AG04450 (cell line): ENCODE measurements around the gene SLC16A3. TPM values are rescaled to one million over a fixed set of nuclear protein-coding genes. Genes with fewer than 3 reads are reported as not detected.

Experiments
- CTCF ChIA-PET: fragments of 300-600, 350-600 bp; formaldehyde crosslinking; extraction: SDS; loops from one replicate; lab custom pipeline; 2022; ENCODE audit warnings: antibody characterized with exemption, inconsistent platforms; lab: Charles Lee
- POLR2A ChIA-PET: fragments of 350-600 bp; formaldehyde crosslinking; extraction: SDS; loops from one replicate; lab custom pipeline; 2021; ENCODE audit warnings: antibody characterized with exemption, inconsistent platforms; lab: Yijun Ruan, JAX
- DNase-seq: peaks from one replicate; pipeline ENCODE4 v3.0.0-alpha.2; 2011; ENCODE audit warnings: low read depth, low spot score
- H3K27ac ChIP-seq: one replicate; pipeline ENCODE4 v1.5.1; 2012; ENCODE audit warnings: low read depth, low read length, control low read depth
- H3K27me3 ChIP-seq: one replicate; pipeline ENCODE4 v1.6.0; 2012; ENCODE audit warnings: low read length; ENCODE audit not compliant: control insufficient read depth, insufficient read depth
- H3K4me3 ChIP-seq: 2 replicates; pipeline ENCODE4 v1.5.1; 2011; ENCODE audit warnings: mild to moderate bottlenecking, low read depth, low read length, control low read depth
- H3K9me3 ChIP-seq: 2 replicates; pipeline ENCODE4 v1.5.1; 2012; ENCODE audit warnings: low read length; ENCODE audit not compliant: control insufficient read depth, insufficient read depth
- CTCF ChIP-seq: IDR thresholded peaks from 2 replicates; pipeline ENCODE4 v1.5.1; 2011; ENCODE audit warnings: low read depth, low read length, control low read depth, inconsistent platforms
- polyA plus RNA-seq: library from polyadenylated mRNA; depleted of rRNA; stranded (reverse); fragments of >200 nt; gene quantifications from 2 replicates; pipeline ENCODE4 v1.2.3, GENCODE V29; 2011

Gene SLC16A3
- polyA plus RNA-seq, 1 experiment, result 61.7 TPM

GRCh38 chr17:82281076-82281475 lies 52.2 kb downstream of the SLC16A3 start:
- Histone ChIP-seq H3K27ac (no peak overlapping the region), H3K4me3 (no peak overlapping the region), H3K27me3 (no peaks in the 10 kb centered on the region), H3K9me3 (no peaks in the 10 kb centered on the region)
- CTCF ChIA-PET, result no interaction called here
- no peak for DNase-seq
- POLR2A ChIA-PET, result no interaction called here
- TF ChIP-seq CTCF, result no peak

GRCh38 chr17:82281502-82282238 lies 52.8 kb downstream of the SLC16A3 start:
- Histone ChIP-seq H3K4me3 (no peak overlapping the region), H3K27me3 (no peaks in the 10 kb centered on the region), H3K9me3 (no peaks in the 10 kb centered on the region), H3K27ac (no peak overlapping the region)
- ChIA-PET POLR2A (interaction anchor here (2.6 kb wide), 1 partner anchor 8 kb away, joined by 12 read pairs; the partner anchor contains the start of gene CSNK1D), CTCF (no interaction called here)
- no peak for TF ChIP-seq CTCF
- no peak for DNase-seq

- POLR2A ChIA-PET, result interaction anchor here (0.9 to 2.6 kb wide), 4 partner anchors 9 to 51 kb away, joined by 4 to 12 read pairs (median 8); partner anchors contain the start of gene CSNK1D
- no peak for TF ChIP-seq CTCF
These were observed 53.7 kb downstream of the SLC16A3 start for GRCh38 chr17:82282239-82283207.

GRCh38 chr17:82283208-82283749 lies 54.4 kb downstream of the SLC16A3 start:
- POLR2A ChIA-PET, result interaction anchor here (0.8 to 2.6 kb wide), 6 partner anchors 9 to 51 kb away, joined by 3 to 12 read pairs (median 5); partner anchors contain the start of gene CSNK1D
- Histone ChIP-seq H3K4me3 (no peak overlapping the region), H3K27me3 (no peaks in the 10 kb centered on the region), H3K27ac (peak overlapping the region; percentile 47), H3K9me3 (peaks cover 3% of the 10 kb centered on the region; the same call in 1 of the 2 replicates)
- CTCF ChIA-PET, result interaction anchor here (1.5 kb wide), 1 partner anchor 17 kb away, joined by 4 read pairs; no protein-coding TSS in a partner anchor
- no peak for TF ChIP-seq CTCF
- DNase-seq, result peak; percentile 81

More at GRCh38 chr17:82282239-82283207, 53.7 kb downstream of the SLC16A3 start:
- no peak overlapping the region for H3K27ac ChIP-seq
- H3K4me3 ChIP-seq, result no peak overlapping the region
- H3K27me3 ChIP-seq, result no peaks in the 10 kb centered on the region
- peaks cover 3% of the 10 kb centered on the region; the same call in 1 of the 2 replicates for H3K9me3 ChIP-seq
- CTCF ChIA-PET, result interaction anchor here (0.5 to 1.5 kb wide), 2 partner anchors 17 to 599 kb away, joined by 3 to 4 read pairs; partner anchors contain the start of genes ARL16 and HGS
- no peak for DNase-seq
